Measurements from ENCODE around the gene TMUB2.

GRCh38 chr17:44216173-44216572, 29.4 kb downstream of the TMUB2 start:
- TF ChIP-seq CTCF (IDR thresholded peaks at IDR 0.05 in 2 of 3, conservative IDR thresholded peaks at IDR 0.05 in 1 of 3; ENCODE audit: borderline replicate concordance in 1 of 3, insufficient read depth in 1 of 3, low read depth in 2 of 3, low read length in 2 of 3) (no peak), EZH2phosphoT487 (IDR thresholded peaks at IDR 0.05; ENCODE audit: borderline replicate concordance) (no peak), YY1 (IDR thresholded peaks at IDR 0.05; ENCODE audit: extremely low read depth, insufficient replicate concordance, low read depth, low read length) (no peak), POLR2AphosphoS5 (IDR thresholded peaks at IDR 0.05; ENCODE audit: low read depth, low read length) (no peak), ZFX (IDR thresholded peaks at IDR 0.05) (no peak)
- TF ChIP-seq, protein P1, sequence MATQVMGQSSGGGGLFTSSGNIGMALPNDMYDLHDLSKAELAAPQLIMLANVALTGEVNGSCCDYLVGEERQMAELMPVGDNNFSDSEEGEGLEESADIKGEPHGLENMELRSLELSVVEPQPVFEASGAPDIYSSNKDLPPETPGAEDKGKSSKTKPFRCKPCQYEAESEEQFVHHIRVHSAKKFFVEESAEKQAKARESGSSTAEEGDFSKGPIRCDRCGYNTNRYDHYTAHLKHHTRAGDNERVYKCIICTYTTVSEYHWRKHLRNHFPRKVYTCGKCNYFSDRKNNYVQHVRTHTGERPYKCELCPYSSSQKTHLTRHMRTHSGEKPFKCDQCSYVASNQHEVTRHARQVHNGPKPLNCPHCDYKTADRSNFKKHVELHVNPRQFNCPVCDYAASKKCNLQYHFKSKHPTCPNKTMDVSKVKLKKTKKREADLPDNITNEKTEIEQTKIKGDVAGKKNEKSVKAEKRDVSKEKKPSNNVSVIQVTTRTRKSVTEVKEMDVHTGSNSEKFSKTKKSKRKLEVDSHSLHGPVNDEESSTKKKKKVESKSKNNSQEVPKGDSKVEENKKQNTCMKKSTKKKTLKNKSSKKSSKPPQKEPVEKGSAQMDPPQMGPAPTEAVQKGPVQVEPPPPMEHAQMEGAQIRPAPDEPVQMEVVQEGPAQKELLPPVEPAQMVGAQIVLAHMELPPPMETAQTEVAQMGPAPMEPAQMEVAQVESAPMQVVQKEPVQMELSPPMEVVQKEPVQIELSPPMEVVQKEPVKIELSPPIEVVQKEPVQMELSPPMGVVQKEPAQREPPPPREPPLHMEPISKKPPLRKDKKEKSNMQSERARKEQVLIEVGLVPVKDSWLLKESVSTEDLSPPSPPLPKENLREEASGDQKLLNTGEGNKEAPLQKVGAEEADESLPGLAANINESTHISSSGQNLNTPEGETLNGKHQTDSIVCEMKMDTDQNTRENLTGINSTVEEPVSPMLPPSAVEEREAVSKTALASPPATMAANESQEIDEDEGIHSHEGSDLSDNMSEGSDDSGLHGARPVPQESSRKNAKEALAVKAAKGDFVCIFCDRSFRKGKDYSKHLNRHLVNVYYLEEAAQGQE (IDR thresholded peaks at IDR 0.05; ENCODE audit: low read depth): no peak
